SH-SY5Y (cell line): Measurements from ENCODE around the gene FOS.

Source experiments
- GATA2 ChIP-seq: IDR thresholded peaks from 2 replicates; pipeline ENCODE4 v1.6.1; 2011; ENCODE audit warnings: mild to moderate bottlenecking, low read depth, low read length
- GATA3 ChIP-seq: IDR thresholded peaks from 2 replicates; pipeline ENCODE4 v1.6.1; 2011; ENCODE audit warnings: low read depth, mild to moderate bottlenecking, low read length, moderate library complexity

GRCh38 chr14:75290851-75291250 lies 12.2 kb downstream of the FOS start:
- TF ChIP-seq GATA2 (no peak), GATA3 (no peak)
